IPS DF 4.7 (cell line): ENCODE data around the gene DIS3.
"Not testable (repeated sequence)": the region's sequence is repeated elsewhere in the genome, so short reads cannot be mapped to it uniquely, and the experiment has no call there.

ENCODE experiments used
- DNase-seq: peaks from one replicate; pipeline ENCODE4 v3.0.0-alpha.2; 2013; ENCODE audit warnings: low spot score; ENCODE audit errors: extremely low read depth

The DIS3 gene

GRCh38 chr13:72781451-72782439 lies at the start of gene DIS3, which contains the start of gene PIBF1:
Gene DIS3, minus strand, starts transcription at chr13:72781900. Its CDS starts 68 bp downstream, at chr13:72781832.
Gene PIBF1, plus strand, starts transcription at chr13:72782133. Its CDS starts 1,337 bp downstream, at chr13:72783470.
- DNase-seq = peak; percentile 91

- no peak for DNase-seq
Observed at GRCh38 chr13:72823724-72824123, 42.0 kb upstream of the DIS3 start.

GRCh38 chr13:72823081-72823480 lies 41.4 kb upstream of the DIS3 start:
- DNase-seq = no peak

- no peak for DNase-seq
Observed at GRCh38 chr13:72820898-72821279, 39.2 kb upstream of the DIS3 start.

GRCh38 chr13:72820156-72820897 lies 38.6 kb upstream of the DIS3 start:
- DNase-seq = no peak

- no peak for DNase-seq
Observed at GRCh38 chr13:72808917-72809500, 27.3 kb upstream of the DIS3 start.

- not testable (repeated sequence) for DNase-seq
Observed at GRCh38 chr13:72806514-72806913, 24.8 kb upstream of the DIS3 start.

GRCh38 chr13:72805676-72806346 lies 24.1 kb upstream of the DIS3 start:
- no peak for DNase-seq

- DNase-seq = no peak
Observed at GRCh38 chr13:72804301-72804700, 22.6 kb upstream of the DIS3 start.

- no peak for DNase-seq
Observed at GRCh38 chr13:72798817-72799216, 17.1 kb upstream of the DIS3 start.

- DNase-seq = no peak
Observed at GRCh38 chr13:72792640-72793039, 10.9 kb upstream of the DIS3 start.

- no peak for DNase-seq
Observed at GRCh38 chr13:72788831-72789230, 7.1 kb upstream of the DIS3 start.

- DNase-seq = not testable (repeated sequence)
Observed at GRCh38 chr13:72784679-72785078, 3.0 kb upstream of the DIS3 start.

GRCh38 chr13:72782717-72783116 lies 1.0 kb upstream of the DIS3 start:
- no peak for DNase-seq

- DNase-seq = no peak
Observed at GRCh38 chr13:72774019-72774418, 7.7 kb downstream of the DIS3 start.

GRCh38 chr13:72763411-72763810 lies 18.3 kb downstream of the DIS3 start:
- DNase-seq = no peak

GRCh38 chr13:72760189-72760588 lies 21.5 kb downstream of the DIS3 start:
- DNase-seq = no peak

GRCh38 chr13:72757792-72758535 lies 23.7 kb downstream of the DIS3 start:
- no peak for DNase-seq

GRCh38 chr13:72754111-72754510 lies 27.6 kb downstream of the DIS3 start:
- no peak for DNase-seq

GRCh38 chr13:72751220-72751619 lies 30.5 kb downstream of the DIS3 start:
- DNase-seq = no peak

- no peak for DNase-seq
Observed at GRCh38 chr13:72745260-72745659, 36.4 kb downstream of the DIS3 start.
